ENCODE data around the gene C5orf46.

The C5orf46 gene

GRCh38 chr5:147927901-147928300 is 21.6 kb upstream of the C5orf46 start:
- no peaks in the 10 kb centered on the region for H3F3A ChIP-seq (ENCODE audit: control insufficient read depth, insufficient read depth)
- no peaks in the 10 kb centered on the region for H3K9me2 ChIP-seq (replicated peaks; ENCODE audit: control insufficient read depth, low read length)
- TF ChIP-seq CTCF (IDR thresholded peaks at IDR 0.05; ENCODE audit: low read depth, low read length, poor library complexity, severe bottlenecking) = no peak
- TF ChIP-seq EZH2phosphoT487 (IDR thresholded peaks at IDR 0.05; ENCODE audit: borderline replicate concordance, low read length) = no peak
- H3K4me3 ChIP-seq (ENCODE audit: low read length) = no peak overlapping the region
- 0 out of 2 replicates have a peak, but pooled peaks cover 2% of the 10 kb centered on the region for H3K27me3 ChIP-seq (ENCODE audit: control insufficient read depth, low read length)
- no peaks in the 10 kb centered on the region for H3K79me2 ChIP-seq (ENCODE audit: control insufficient read depth, low read length)
- no peaks in the 10 kb centered on the region for H3K4me1 ChIP-seq (ENCODE audit: control insufficient read depth, low read length)
- H3K27ac ChIP-seq (ENCODE audit: low read depth, low read length) = no peak overlapping the region
- no peaks in the 10 kb centered on the region for H3K9me3 ChIP-seq (ENCODE audit: control insufficient read depth, insufficient read depth, low read length)
- no peaks in the 10 kb centered on the region for H3K36me3 ChIP-seq (ENCODE audit: control insufficient read depth, low read length)
- H4K20me1 ChIP-seq (ENCODE audit: control insufficient read depth, insufficient read depth, low read depth, low read length) = no peaks in the 10 kb centered on the region
- no peak overlapping the region for H3K4me2 ChIP-seq (ENCODE audit: low read length)

- H3K4me2 ChIP-seq (ENCODE audit: low read length) = no peak overlapping the region
- no peak overlapping the region for H3K27ac ChIP-seq (ENCODE audit: low read depth, low read length)
- no peak overlapping the region for H3K4me3 ChIP-seq (ENCODE audit: low read length)
- TF ChIP-seq CTCF (IDR thresholded peaks at IDR 0.05; ENCODE audit: low read depth, low read length, poor library complexity, severe bottlenecking) (no peak), EZH2phosphoT487 (IDR thresholded peaks at IDR 0.05; ENCODE audit: borderline replicate concordance, low read length) (no peak)
- H3F3A ChIP-seq (ENCODE audit: control insufficient read depth, insufficient read depth) = no peaks in the 10 kb centered on the region
- H3K9me3 ChIP-seq (ENCODE audit: control insufficient read depth, insufficient read depth, low read length) = no peaks in the 10 kb centered on the region
- no peaks in the 10 kb centered on the region for H3K36me3 ChIP-seq (ENCODE audit: control insufficient read depth, low read length)
- no peaks in the 10 kb centered on the region for H3K27me3 ChIP-seq (ENCODE audit: control insufficient read depth, low read length)
- H3K4me1 ChIP-seq (ENCODE audit: control insufficient read depth, low read length) = no peaks in the 10 kb centered on the region
- no peaks in the 10 kb centered on the region for H3K79me2 ChIP-seq (ENCODE audit: control insufficient read depth, low read length)
- no peaks in the 10 kb centered on the region for H3K9me2 ChIP-seq (replicated peaks; ENCODE audit: control insufficient read depth, low read length)
- no peaks in the 10 kb centered on the region for H4K20me1 ChIP-seq (ENCODE audit: control insufficient read depth, insufficient read depth, low read depth, low read length)
These were observed 18.7 kb upstream of the C5orf46 start for GRCh38 chr5:147925020-147925419.

- H3K79me2 ChIP-seq (ENCODE audit: control insufficient read depth, low read length) = no peaks in the 10 kb centered on the region
- no peaks in the 10 kb centered on the region for H4K20me1 ChIP-seq (ENCODE audit: control insufficient read depth, insufficient read depth, low read depth, low read length)
- H3K9me2 ChIP-seq (replicated peaks; ENCODE audit: control insufficient read depth, low read length) = no peaks in the 10 kb centered on the region
- no peak for TF ChIP-seq EZH2phosphoT487 (IDR thresholded peaks at IDR 0.05; ENCODE audit: borderline replicate concordance, low read length)
- TF ChIP-seq CTCF (IDR thresholded peaks at IDR 0.05; ENCODE audit: low read depth, low read length, poor library complexity, severe bottlenecking) = no peak
- H3K9me3 ChIP-seq (ENCODE audit: control insufficient read depth, insufficient read depth, low read length) = no peaks in the 10 kb centered on the region
- H3K4me2 ChIP-seq (ENCODE audit: low read length) = no peak overlapping the region
- no peaks in the 10 kb centered on the region for H3F3A ChIP-seq (ENCODE audit: control insufficient read depth, insufficient read depth)
- H3K4me3 ChIP-seq (ENCODE audit: low read length) = no peak overlapping the region
- H3K36me3 ChIP-seq (ENCODE audit: control insufficient read depth, low read length) = no peaks in the 10 kb centered on the region
- no peaks in the 10 kb centered on the region for H3K4me1 ChIP-seq (ENCODE audit: control insufficient read depth, low read length)
- H3K27ac ChIP-seq (ENCODE audit: low read depth, low read length) = no peak overlapping the region
- H3K27me3 ChIP-seq (ENCODE audit: control insufficient read depth, low read length) = no peaks in the 10 kb centered on the region
These were observed 14.8 kb upstream of the C5orf46 start for GRCh38 chr5:147921136-147921535.

Data from DOHH2 (cell line).